ENCODE data around the gene MOGAT3. TPM values are rescaled to one million over a fixed set of nuclear protein-coding genes. Genes with fewer than 3 reads are reported as not detected.

The MOGAT3 gene
- total and polyA plus RNA-seq, 9 of the 15 experiments (the other 6 are each of a cell fraction or from before 2014, with no cell fraction given), result 0.07 to 0.17 (median 0.13) TPM; not detected in 6

DNA sequence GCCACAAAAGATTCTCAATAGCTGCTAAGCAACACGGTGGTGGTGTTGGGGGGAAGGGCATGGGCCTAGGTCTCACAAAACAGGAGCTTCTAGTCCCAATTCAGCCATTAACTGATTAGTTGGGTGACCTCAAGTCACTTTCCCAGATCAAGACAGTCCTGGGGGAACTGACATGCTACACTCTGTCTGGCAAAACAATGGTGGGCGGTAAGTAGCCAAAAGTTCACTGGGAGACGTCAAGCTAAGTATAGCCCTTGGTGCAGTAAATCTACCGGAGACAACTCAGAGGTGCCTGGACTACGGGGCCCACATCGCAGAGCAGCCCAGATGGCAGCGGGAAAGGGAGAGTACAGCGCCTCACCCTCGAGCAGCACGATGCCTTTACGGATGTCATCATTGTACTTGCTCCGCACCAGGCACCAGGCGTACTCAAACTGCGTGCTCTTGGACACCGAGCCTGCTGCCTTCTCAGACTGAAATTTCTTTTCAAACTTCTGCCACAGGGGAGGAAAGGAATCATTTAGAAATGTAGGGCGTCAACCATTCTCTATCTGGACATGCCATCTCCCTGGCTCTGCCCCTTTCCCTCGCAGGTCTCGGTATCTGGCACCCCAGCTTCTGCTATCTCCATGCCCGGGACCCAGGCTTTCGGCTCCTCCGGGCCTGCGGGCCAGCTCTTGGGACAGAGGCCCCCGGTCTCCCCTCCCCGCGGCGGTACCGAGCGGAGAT is 43.0 kb upstream of the MOGAT3 start (continued):
- TF ChIP-seq REST (IDR thresholded peaks at IDR 0.05; ENCODE audit: borderline replicate concordance) (no peak), REST (CRISPR knock-in tag; IDR thresholded peaks at IDR 0.05; ENCODE audit: low read depth) (no peak), SMAD4 (CRISPR knock-in tag; conservative IDR thresholded peaks at IDR 0.05) (no peak; the same call in none of the 2 replicates), E2F3 (CRISPR knock-in tag; IDR thresholded peaks at IDR 0.05) (no peak; the same call in 1 of the 2 replicates), SMAD1 (IDR thresholded peaks at IDR 0.05; ENCODE audit: low read depth, low read length, partially characterized antibody) (no peak), NFE2 (IDR thresholded peaks at IDR 0.05; ENCODE audit: low read depth) (no peak), GABPA (tag; conservative IDR thresholded peaks at IDR 0.05; ENCODE audit: low read depth) (no peak), HMGXB4 (CRISPR knock-in tag; IDR thresholded peaks at IDR 0.05) (no peak), ATF1 (CRISPR knock-in tag; IDR thresholded peaks at IDR 0.05) (no peak), ATF1 (tag; IDR thresholded peaks at IDR 0.05) (no peak)
- TF ChIP-seq, protein P1, sequence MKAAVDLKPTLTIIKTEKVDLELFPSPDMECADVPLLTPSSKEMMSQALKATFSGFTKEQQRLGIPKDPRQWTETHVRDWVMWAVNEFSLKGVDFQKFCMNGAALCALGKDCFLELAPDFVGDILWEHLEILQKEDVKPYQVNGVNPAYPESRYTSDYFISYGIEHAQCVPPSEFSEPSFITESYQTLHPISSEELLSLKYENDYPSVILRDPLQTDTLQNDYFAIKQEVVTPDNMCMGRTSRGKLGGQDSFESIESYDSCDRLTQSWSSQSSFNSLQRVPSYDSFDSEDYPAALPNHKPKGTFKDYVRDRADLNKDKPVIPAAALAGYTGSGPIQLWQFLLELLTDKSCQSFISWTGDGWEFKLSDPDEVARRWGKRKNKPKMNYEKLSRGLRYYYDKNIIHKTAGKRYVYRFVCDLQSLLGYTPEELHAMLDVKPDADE (conservative IDR thresholded peaks at IDR 0.05; ENCODE audit: control insufficient read depth, low read depth, low read length), result no peak
- TF ChIP-seq, protein P2, sequence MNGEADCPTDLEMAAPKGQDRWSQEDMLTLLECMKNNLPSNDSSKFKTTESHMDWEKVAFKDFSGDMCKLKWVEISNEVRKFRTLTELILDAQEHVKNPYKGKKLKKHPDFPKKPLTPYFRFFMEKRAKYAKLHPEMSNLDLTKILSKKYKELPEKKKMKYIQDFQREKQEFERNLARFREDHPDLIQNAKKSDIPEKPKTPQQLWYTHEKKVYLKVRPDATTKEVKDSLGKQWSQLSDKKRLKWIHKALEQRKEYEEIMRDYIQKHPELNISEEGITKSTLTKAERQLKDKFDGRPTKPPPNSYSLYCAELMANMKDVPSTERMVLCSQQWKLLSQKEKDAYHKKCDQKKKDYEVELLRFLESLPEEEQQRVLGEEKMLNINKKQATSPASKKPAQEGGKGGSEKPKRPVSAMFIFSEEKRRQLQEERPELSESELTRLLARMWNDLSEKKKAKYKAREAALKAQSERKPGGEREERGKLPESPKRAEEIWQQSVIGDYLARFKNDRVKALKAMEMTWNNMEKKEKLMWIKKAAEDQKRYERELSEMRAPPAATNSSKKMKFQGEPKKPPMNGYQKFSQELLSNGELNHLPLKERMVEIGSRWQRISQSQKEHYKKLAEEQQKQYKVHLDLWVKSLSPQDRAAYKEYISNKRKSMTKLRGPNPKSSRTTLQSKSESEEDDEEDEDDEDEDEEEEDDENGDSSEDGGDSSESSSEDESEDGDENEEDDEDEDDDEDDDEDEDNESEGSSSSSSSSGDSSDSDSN (IDR thresholded peaks at IDR 0.05; ENCODE audit: borderline replicate concordance in 1 of 2, low read depth in 2 of 2, low read length in 2 of 2), result no peak

Data from K562 (cell line).